Stimulated activated CD4-positive, alpha-beta T cell treated with anti-CD3 and anti-CD28 coated beads, Interleukin-2, amount 100 ng/mL, for 24 hours (primary cell): ENCODE results near the gene OXSR1.
A peak's percentile ranks its signal among the peaks of the same experiment; 100 is the strongest.

Experiments
- DNase-seq, 2 donors: peaks; one replicate each; pipeline ENCODE4 v3.0.0-alpha.2; 2020

The OXSR1 gene

DNA sequence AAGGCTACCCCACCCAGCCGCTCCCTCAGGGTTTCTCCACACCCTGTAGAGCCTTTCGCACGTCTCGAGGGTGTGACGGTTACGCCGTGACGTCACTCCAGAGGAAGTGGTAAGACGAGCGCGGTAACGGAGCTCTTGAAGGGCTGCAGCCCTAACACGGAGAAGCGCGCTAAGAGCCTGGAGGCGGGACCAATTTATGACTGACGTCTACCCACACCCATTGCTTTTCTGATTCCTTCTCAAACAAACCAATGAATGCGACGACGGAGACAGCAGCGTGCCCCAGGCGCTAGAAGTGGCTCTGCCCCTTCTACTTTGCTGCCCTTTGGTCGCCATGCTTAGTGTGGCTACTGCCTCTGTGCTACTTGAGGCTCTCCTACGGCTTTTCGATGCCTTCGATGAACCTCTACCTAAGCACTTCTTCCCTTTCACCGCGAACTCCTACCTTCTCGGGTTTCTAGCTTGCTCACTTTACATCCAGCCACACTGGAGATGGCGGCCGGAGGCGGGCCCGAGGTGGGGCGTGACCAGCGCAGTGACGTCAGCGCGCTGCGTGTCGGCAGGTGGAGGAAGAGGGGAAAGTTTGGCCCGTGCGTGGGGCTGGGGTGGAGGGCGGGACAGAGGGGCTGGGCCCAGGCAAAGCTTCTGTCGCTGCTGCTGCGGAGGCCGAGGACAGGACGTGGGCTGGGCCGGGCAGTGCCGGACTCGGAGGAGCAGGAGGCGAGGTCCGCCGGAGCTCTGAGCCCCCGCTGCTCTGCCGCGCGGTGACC is at the start of gene OXSR1:
Gene OXSR1 (plus strand): TSS at position 586 of the 770 bp plus-strand sequence. CDS start 340 bp downstream, outside the sequence.
- DNase-seq, result peak; percentile 95 to 96

DNA sequence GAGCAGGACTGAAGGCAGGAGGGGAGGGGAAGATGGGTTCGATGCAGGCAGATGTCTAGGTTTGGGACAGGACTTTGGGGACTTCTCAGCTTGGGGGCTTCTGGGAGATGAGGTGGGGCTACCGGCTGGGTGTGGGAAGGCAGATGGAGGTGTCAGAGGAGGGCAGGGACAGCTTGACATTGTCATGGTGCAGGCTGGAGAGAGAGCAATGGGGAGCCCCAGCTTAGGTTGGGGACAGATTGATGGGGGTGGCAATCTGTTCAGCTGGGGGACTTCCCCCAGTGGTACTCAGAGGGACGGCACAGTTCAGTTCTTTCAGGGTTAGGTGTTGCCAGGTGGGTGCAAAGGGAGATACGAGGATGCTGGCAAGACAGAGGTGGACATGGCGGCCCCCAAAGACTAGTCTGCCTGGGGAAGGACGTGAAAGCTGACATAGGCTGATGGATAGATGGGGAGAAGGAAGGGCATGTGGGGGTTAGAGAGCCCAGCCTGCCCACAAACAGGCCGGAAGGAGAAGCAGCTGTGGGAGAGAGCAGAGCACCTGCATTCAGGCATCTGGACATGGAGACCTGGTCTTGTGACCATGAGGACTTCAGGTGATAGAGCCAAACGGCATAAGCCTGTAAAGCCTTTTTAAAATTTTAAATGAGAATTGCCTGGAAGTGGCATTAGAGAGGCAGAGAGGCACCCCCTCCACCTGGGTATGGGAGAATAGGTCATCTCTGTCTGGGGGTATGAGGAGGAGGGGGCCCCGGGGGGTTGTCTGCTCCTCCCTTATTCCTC is 49.5 kb upstream of the OXSR1 start:
- DNase-seq, result no peak

DNA sequence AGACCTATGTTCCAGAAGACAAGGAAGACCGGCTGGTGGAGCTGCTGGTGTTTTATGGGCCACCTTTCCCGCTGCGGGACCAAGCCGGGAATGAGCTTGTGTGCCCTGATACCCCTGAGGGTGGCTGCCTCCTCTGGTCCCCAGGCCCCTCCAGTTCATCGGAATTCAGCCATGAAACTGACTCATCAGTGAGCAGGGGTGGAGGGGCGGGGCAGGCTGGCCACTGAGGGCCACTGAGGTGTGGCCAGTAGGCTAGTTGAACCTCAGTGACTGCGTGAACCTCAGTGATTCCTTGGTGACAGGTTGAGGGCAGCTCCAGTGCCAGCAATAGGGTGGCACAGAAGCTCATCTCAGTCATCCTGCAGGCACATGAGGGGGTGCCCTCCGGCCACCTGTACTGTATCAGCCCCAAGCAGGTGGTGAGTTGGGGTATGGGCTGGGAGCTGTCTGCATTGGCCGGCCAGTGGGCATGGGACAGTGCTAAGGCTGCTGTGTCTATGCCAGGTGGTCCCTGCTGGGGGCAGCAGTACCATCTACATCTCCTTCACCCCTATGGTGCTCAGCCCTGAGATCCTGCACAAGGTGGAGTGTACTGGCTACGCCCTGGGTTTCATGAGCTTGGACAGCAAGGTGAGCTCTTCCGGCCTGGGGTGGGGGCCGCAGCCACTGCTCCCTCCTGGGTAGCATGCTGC is 48.7 kb upstream of the OXSR1 start:
- DNase-seq, result no peak

DNA sequence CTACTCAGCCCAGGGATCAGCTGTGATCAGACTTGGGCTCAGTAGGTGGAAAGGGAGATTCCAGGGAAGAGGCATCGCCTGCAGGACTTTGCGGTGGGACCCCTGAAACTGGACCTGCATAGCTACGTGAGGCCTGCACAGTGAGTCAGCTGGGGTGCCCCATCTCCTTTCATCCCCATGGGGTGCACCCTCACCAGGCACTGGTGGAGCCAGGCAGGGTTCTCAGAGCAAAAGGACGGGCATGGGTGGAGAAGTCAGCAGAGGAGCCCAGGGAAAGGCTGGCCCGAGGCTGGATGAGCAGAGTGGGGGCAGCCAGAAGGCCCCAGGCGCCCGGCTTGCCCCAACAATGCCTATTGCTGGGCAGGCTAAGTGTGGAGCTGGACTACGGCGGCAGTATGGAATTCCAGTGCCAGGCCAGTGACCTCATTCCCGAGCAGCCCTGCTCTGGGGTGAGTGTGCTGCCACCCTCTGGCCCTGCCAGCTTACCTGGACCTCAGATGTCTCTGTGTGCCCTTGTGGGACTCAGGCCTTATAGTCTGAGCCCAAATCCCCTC is 48.1 kb upstream of the OXSR1 start:
- no peak for DNase-seq

DNA sequence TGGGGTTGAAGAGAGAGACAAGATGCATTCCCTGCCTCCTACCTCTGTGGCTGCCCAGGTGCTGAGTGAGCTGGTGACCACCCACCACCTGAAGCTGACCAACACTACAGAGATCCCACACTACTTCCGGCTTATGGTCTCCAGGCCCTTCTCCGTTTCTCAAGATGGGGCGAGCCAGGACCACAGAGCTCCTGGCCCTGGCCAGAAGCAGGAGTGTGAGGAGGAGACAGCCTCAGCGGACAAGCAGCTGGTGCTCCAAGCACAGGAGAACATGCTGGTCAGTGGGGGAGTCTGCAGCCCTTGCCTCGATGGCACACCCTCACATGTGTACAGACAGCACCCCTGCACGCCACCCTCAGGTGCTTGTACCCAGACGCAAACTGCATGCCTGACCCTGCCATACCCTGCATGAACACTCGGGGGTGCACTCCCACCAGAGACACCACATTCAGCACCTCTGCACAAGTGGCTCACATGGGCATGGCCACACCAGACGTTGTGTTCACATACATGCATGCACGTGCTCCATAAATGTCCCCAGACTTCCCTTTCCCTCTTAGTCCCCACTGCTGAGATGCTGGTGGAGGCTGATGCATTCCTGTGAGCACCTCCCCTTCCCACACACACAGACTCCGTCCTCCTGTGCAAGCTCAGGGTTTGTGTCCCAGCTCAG is 47.5 kb upstream of the OXSR1 start:
- peak; percentile 79 to 80 for DNase-seq

DNA sequence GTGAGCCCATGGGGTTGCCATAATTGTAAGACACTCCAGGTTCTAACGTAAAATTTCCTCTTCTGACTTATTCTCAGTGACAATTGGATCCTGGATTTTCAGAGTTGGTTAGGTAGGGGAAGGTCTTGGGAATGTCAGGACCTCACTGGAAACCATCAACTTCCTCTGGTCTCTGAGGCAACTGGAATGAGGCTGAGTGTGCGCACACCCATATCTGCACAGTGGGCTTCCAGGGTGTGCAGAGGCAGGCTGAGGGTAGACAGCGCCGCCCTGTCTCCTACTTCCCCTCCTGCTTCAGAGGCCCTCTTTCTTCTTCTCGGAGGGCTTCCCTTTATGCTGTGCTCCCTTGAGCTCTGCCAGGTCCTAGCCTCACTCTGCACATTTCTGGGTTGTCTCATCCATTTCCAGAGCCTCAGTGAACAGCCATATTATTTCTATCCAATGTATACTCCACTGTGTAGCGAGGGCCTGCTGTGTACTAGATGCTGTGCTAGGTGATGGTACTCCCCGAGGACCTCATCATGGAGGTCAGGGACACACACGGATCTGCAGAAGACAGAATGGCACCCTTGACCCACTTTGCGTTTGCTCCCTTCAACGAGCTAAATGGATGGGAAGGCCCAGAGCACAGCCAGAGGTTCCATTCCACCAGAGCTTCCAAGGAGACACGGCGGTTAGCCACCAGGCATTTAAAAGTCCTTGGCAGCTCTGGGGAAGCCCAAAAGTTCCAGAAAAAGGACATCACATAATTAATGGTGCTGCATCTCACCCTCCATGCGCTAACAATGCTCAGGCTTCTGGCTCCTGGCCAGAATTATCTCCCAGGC is 46.7 kb upstream of the OXSR1 start:
- no peak for DNase-seq

DNA sequence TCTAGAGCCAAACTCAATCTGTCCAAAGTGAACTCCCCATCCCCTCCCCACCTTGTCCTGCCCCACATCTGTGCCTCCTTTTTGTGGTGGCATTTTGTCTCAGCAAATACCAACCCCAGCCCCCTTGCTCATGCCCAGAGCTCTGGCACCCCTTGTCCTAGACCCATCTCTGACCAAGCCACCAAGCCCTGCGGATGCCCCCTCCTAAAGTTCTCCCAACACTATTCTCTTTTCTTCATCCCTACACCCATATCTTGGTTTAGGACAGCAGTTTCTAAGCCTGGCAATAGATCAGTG is 46.1 kb upstream of the OXSR1 start:
- DNase-seq, result no peak

DNA sequence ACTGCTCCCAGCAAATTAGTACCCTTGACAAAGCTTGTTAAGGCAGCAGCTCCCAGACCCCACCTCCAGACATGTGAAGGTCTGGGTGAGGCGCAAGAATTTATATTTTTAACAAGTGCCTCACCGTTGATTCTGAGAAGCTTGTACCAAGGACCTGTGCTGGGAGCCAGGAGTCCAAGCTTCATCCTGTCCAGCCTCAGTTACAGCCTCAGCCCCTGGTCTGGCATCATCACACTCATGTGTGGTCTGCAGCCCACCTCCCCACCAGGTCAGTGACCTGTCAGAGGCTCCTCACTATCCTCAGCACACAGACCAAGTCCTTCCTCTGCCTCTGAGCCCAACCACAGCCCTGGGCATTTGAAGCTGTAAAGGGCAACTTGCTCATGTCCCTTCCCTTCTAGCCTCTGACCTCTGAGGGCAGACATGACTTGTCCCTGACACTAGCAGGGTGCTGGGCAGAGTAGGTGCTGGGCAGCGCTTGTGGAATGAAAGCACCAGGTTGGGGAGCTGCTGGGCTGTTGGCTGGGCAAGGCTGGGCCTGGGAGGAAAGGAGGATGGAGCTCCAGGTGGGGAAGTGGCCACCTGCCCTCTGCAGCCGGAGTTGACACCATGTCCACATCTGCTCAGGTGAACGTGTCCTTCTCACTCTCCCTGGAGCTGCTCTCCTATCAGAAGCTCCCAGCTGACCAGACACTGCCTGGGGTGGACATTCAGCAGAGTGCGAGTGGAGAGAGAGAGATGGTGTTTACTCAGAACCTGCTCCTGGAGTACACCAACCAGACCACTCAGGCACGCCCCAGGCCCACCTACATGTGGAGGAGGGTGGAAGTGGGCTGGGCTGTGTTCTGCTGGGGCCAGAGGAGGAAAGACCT is 45.3 kb upstream of the OXSR1 start:
- DNase-seq, result no peak

DNA sequence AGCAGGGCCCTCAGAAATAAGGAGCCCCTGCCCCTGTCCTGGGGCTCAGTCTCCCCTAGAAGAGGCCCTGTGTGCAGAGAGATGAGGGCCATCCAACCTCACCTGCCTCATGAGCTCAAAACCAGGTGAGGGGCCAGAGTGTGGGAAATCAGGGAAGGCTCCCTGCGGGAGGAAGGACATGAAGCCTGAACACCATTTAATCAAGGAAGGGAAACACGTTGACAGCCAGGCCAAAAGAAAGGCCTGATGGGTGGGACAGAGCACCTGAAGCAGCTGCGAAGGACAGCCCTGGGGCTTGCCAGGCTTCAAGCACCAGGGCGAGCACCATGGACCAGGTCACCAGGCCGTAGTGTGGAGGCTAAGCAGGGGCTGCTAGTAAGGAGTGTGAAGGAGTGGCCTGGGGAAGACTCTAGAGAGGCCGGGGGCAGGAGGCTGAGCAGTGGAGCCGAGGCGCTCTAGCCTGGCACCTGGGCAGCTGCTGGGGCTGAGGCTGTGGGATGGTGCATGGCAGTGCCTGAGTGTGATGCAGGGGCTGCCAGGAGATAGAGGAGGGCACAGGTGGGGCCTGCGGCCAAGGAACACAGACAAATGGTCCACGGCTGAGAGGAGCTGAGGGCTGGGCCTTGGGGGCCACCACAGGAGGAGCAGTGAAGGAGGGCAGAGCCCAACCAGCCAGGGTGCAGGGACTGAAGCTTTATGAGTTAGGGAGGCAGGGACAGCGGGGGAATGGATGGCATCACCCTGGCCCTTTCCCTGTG is 44.5 kb upstream of the OXSR1 start:
- DNase-seq, result no peak

DNA sequence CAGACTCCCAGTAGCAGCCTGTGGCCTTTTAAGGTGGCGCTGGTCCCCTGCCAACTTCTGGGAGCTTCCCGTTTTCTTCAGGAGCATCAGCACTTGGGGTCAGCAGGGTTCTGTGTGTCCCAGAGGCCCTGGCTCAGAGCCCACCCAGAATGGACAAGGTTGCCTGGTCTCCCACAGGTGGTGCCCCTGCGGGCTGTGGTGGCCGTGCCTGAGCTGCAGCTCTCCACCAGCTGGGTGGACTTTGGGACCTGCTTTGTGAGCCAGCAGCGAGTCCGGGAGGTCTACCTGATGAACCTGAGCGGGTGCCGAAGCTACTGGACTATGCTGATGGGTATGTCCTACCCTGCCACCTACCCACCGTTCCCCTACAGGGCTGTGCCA is 43.9 kb upstream of the OXSR1 start:
- DNase-seq, result no peak

DNA sequence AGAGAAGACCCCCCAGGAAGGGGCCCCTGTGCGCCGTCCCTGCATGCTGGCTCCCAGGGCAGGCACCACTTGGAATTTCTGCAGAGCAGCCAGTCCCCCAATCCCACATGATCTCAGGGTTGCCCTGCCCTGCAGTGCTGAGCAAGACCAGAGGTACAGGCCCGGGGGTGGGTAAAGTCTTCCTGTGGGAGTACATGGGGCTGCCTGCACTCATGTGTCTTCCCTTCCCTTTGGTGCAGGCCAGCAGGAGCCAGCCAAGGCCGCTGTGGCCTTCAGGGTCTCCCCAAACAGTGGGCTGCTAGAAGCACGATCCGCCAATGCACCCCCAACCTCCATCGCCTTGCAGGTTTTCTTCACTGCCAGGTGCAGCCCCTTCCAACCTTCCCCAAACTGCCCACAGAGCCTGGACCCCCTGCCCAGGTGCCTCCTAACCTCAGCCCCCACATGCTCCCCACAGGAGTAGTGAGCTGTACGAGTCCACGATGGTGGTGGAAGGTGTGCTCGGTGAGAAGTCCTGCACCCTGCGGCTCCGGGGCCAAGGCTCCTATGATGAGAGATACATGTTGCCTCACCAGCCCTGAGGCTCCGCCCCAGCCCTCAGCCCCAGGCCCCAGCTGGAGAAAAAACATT is 43.4 kb upstream of the OXSR1 start:
- peak in 1 of 2 donors; percentile 14 for DNase-seq

DNA sequence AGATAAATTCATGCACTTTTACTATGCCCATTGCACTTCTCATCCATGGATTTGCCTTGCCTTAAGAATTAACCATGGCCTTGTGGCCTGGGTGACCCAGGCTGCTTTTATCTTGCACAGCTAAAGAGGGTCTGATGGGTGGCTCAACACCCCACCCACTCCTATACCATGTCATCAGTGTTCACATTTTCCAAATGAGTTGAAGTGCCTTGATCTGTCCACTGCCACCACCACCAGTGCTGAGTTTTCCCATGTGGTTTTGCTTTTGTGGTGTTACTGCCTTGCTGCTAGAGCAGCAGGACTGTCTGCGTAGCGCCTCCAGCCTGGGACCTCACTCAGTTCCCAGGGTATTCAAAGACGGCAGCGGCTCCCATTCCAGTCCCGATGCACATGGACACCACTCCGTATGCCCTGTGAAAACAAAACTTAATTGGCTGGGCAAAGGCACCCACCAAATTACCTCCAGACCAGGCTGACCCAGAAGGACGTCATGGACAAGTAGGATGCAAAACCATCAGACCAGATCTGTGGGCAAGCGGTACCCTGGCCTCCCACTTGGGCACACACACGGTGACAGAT is 42.5 kb upstream of the OXSR1 start:
- peak in 1 of 2 donors; percentile 11 for DNase-seq

DNA sequence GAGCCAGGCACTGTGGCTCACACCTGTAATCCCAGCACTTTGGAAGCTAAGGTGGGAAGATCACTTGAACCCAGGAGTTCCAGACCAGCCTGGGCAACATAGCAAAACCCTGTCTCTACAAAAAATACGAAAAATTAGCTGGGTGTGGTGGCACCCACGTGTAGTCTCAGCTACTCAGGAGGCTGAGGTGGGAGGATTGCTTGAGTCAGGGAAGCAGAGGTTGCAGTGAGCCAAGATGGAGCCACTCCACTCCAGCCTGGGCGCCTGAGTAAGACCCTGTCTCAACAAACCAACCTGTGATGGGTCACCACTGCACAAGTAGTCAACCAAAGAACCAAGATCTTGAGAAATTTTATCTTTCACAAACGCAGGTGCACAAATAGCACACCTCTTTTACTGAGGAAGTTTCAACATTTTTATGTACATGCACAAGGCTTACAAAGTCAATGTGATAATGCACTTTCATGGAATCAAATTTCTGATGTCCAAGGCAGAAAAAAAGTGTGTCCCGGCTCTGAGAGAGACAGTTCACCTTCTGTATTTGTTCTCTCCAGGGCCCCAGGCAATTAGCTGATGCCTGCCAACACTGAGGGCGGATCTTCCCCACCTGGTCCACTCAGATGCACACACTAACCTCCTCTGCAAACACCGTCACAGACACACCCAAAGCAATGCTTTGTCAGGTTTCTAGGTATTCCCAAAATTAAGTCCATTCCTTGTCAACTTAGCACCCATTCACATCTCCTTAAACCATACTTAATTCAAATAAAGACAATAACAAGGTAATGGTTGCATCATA is 40.8 kb upstream of the OXSR1 start:
- peak in 1 of 2 donors; percentile 10 for DNase-seq

DNA sequence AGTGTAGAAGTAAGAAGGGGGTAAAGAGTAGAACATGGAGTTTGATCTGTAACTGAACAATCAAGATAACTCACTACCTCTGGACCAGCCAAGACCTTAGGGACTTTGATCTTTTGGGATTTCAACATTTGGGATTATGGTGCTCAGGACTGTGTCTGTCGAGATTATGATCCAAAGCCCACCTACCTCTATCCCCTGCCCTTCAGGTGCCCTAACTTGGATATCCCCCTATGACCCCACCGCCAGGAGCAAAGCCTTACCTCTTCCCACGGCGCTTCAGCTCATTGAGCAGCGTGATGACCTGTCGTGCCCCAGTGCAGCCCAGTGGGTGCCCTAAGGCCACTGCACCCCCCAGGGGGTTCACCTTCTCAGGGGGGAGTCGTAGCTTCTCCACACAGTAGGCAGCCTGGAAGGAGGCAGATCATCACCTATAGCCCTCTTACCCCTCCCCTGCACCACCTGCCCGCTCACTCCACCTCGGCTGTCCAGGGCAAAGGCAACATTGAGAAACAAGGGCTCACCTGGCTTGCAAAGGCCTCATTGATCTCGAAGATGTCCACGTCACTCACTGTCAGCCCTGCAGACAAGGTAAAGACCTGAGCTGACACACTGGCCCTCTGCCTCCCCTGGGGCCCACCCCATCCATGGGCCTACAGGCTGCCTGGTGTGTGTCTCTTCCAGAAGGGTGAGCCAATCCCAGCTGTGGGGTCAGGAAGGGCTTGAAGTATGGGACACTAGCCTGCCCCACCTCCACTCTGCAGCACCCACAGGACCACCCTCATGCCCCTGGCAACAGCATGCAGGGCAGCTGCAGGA is 39.8 kb upstream of the OXSR1 start:
- peak in 1 of 2 donors; percentile 13 for DNase-seq

DNA sequence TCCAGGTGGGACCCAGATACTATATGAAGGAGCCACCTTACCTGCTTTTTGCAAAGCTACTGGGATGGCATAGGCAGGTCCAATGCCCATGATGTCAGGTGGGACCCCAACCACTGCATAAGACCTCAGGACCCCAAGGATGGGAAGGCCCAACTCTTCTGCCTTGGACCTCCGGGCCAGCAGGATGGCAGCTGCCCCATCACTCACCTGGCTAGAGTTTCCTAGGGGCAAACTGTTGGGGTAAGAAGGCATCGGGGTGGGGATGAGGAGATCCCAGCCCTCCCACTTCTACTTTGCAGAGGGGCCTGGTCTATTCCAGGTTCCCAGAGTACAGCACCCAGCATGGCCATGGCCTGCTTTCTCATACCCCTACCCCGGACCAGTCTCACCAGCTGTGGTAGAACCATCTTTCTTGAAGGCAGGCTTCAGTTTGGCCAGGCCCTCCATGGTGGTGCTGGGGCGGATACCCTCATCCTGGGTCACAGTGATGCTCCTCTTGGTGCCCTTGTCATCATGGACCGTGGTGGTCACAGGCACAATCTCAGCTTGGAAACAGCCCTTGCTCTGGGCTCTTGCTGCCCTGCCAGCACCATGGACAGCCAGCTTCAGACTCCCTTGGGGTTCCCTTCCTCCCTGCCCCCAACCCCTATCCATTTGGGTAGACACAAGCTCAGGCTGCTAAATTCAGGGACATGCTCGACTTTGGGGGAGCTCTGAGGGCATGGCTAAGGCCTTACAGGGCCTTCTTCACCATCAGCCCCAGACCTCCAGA is 39.0 kb upstream of the OXSR1 start:
- peak in 1 of 2 donors; percentile 9 for DNase-seq

DNA sequence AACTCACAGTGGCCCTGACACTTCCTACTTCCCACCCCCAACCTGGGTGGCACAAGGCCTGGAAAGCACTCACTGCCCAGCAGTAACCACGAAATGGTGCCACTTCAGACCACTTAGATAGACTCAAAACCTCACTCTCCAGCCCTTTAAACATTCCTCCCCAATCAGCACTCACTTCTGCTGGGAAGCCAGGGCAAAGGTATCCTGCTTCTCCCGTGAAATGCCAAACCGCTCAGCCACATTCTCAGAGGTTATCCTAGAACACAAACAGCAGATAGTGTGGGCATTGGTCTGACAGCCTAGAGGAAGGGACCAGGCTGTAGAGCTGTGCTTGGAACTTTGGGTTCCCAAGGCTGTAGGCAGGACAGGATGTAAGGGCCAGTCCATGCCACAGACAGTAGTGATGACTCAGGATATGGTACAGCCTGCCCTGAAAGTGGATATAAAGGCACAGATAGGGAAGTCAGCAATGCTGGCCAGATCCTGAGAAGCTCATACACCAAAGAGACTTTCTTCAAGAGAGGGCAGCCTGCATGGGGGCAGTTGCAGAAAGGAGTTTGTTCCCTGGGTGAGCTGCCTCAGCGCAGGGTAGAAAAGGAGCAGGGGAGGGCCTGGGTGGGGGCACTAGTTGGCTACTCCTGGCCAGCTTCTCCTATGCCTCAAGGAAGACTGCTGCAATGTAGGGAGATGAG is 37.6 kb upstream of the OXSR1 start:
- peak in 1 of 2 donors; percentile 9 for DNase-seq
